ENCODE data around the gene MAST2.
"Not testable (repeated sequence)": the region's sequence is repeated elsewhere in the genome, so short reads cannot be mapped to it uniquely, and the experiment has no call there.

MAST2 gene

DNA sequence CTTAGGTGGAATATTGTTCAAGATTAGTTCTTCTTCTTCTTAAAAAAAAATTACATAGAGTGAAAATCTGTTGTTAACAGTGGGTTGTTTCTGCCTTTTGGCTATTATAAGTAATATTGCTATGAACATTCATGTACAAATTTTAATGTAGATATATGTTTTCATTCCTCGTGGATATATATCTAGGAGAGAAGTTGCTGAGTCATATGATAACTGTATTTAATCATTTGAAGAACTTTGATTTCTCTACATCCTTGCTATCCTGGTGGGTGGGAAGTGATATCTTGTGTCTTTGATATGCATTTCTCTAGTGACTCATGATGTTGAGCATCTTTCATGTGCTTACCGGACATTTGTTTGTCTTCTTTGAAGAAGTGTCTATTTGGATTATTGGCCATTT lies 29.9 kb downstream of the MAST2 start:
- Mint-ChIP-seq H3K27me3 (no peaks in the 10 kb centered on the region), H3K27ac (no peak overlapping the region), H3K9me3 (ENCODE audit: low read depth) (no peaks in the 10 kb centered on the region), H3K36me3 (peaks cover 7% of the 10 kb centered on the region), H3K4me1 (ENCODE audit: low read depth) (no peaks in the 10 kb centered on the region), H3K4me3 (no peak overlapping the region)

DNA sequence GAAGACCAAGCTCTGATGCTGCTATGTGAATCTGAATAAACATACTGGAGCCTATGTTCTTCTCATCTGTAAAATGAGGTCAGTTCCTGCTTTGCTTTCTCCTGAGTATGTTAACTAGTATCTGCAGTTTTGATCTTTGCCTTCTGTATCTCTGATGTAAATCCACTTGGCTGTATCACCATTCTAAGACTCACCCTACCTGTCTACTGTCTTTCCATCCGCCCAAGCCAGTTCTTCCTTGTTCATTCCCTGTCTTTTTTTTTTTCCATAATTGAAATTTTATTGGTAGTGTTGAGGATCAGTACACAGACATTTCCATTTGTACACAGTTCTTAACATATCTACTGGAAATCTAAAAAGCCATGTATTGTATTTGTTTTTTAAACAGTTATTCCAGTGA lies 31.3 kb downstream of the MAST2 start:
- H3K4me3 Mint-ChIP-seq, result no peak overlapping the region
- H3K9me3 Mint-ChIP-seq (ENCODE audit: low read depth), result no peaks in the 10 kb centered on the region
- H3K27ac Mint-ChIP-seq, result no peak overlapping the region
- H3K27me3 Mint-ChIP-seq, result no peaks in the 10 kb centered on the region
- H3K36me3 Mint-ChIP-seq, result peaks cover 7% of the 10 kb centered on the region
- no peaks in the 10 kb centered on the region for H3K4me1 Mint-ChIP-seq (ENCODE audit: low read depth)

DNA sequence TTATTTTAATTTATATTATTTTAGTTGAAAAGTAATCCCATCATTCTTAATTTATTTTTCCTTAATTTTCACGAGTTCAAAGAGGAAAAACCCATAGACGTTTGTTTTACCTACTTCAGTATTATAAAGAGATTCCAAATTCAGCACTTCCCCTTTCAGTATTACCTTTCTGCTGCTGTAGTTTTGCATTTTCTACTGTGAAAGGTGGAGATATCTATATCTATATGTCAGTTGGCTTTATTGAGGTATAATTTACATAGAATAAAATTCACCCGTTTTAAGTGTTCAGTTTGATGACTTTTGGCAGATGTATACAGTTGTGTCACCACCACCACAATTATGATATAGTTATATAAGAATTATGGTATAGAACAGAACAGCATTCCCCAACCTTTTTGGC lies 33.0 kb downstream of the MAST2 start:
- no peaks in the 10 kb centered on the region for H3K27me3 Mint-ChIP-seq
- no peak overlapping the region for H3K27ac Mint-ChIP-seq
- no peak overlapping the region for H3K4me3 Mint-ChIP-seq
- peaks cover 7% of the 10 kb centered on the region for H3K36me3 Mint-ChIP-seq
- no peaks in the 10 kb centered on the region for H3K4me1 Mint-ChIP-seq (ENCODE audit: low read depth)
- no peaks in the 10 kb centered on the region for H3K9me3 Mint-ChIP-seq (ENCODE audit: low read depth)

DNA sequence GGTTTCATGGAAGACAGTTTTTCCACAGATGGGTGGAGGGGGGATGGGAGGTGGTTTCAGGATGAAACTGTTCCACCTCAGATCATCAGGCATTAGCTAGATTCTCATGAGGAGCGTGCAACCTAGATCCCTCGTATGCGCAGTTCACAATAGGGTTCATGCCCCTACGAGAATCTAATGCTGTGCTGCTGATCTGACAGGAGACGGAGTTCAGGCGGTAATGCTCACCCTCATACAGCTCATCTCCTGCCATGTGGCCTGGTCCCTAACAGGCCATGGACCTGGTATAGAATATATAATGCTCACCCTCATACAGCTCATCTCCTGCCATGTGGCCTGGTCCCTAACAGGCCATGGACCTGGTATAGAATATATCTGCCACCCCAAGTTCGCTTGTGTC lies 33.4 kb downstream of the MAST2 start:
- not testable (repeated sequence) for H3K27me3 Mint-ChIP-seq; H3K27ac Mint-ChIP-seq; H3K4me1 Mint-ChIP-seq (ENCODE audit: low read depth); H3K4me3 Mint-ChIP-seq; H3K36me3 Mint-ChIP-seq; H3K9me3 Mint-ChIP-seq (ENCODE audit: low read depth)

DNA sequence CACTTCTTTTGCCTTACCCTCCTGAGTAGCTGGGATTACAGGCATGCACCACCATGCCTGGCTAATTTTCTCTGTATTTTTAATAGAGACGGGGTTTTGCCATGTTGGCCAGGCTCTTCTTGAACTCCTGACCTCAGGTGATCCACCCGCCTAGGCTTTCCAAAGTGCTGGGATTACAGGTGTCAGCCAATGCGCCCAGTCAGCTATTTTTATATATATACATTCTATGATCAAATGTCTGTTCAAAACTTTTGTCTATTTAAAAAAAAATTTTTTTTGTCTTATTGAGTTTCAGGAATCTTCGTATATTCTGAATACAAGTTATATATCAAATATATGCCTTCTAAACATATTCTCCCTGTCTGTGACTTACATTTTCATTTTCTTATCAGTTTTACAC lies 34.9 kb downstream of the MAST2 start:
- H3K9me3 Mint-ChIP-seq (ENCODE audit: low read depth); H3K4me1 Mint-ChIP-seq (ENCODE audit: low read depth); H3K27ac Mint-ChIP-seq; H3K4me3 Mint-ChIP-seq; H3K36me3 Mint-ChIP-seq; H3K27me3 Mint-ChIP-seq: not testable (repeated sequence)

DNA sequence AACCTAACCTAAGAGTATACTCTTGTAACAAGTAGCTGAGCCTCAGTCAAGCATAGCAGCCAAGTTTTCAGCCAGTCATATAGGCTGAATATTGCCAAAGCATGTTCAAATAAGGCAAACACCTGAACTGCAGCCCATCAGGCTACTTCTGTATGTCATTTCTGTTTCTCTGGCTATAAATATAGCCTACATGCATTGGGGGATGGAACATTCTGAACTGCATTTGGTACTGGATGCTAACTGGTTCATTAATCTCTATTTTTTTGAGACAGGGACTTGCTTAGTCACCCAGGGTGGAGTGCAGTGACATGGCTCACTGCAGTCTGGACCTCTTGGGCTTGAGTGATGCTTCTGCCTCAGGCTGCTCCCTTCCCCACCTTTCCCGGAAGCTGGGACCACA lies 37.3 kb downstream of the MAST2 start:
- Mint-ChIP-seq H3K27me3 (no peaks in the 10 kb centered on the region), H3K4me1 (ENCODE audit: low read depth) (peaks cover 5% of the 10 kb centered on the region), H3K4me3 (no peak overlapping the region), H3K27ac (no peak overlapping the region), H3K9me3 (ENCODE audit: low read depth) (no peaks in the 10 kb centered on the region), H3K36me3 (peaks cover 5% of the 10 kb centered on the region)

DNA sequence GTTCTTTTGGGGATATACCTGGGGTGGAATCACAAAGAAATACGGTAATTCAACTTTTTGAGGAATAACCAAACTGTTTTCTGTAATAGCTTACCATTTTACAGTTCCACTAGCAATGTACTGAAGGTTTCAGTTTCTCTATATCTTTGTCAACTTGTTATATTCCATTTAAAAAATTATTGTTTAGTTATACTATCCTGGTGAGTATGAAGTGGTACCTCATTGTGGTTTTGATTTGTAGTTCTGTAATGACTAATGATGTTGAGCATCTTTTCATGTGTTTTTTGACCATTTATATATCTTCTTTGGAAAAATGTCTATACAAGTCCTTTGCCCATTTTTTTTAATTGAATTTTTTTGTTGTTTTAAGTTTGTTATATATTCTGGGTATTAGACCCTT lies 39.4 kb downstream of the MAST2 start:
- Mint-ChIP-seq H3K9me3 (ENCODE audit: low read depth) (no peaks in the 10 kb centered on the region), H3K27me3 (no peaks in the 10 kb centered on the region)

DNA sequence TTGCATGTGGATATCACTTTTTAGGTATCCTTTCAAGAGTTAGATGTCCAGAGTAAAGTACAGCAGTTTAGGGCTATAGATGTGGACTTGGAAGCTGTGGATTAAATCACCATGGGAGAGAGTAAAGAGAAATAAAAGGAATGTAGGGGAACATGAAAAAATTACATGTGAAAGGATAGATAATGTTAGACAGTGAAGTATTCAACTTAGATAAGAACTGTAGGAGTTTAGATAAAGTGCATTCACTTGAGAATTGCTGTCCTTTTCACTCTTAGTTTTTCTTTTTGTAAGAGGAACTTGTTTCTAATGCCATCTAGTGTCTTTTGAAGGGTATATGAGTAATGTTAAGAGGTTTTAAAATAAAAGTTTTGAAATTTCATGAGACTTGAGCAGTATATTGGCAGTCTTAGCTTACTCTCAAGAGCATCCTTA lies 40.1 kb downstream of the MAST2 start:
- Mint-ChIP-seq H3K36me3 (peaks cover 2% of the 10 kb centered on the region), H3K4me3 (no peak overlapping the region), H3K27me3 (no peaks in the 10 kb centered on the region), H3K4me1 (ENCODE audit: low read depth) (peaks cover 5% of the 10 kb centered on the region), H3K9me3 (ENCODE audit: low read depth) (peaks cover under 1% of the 10 kb centered on the region), H3K27ac (peak overlapping the region; percentile 74)

More for the DNA sequence above, 39.4 kb downstream of the MAST2 start:
- peaks cover 5% of the 10 kb centered on the region for H3K4me1 Mint-ChIP-seq (ENCODE audit: low read depth)
- H3K27ac Mint-ChIP-seq, result no peak overlapping the region
- no peak overlapping the region for H3K4me3 Mint-ChIP-seq
- peaks cover 2% of the 10 kb centered on the region for H3K36me3 Mint-ChIP-seq

DNA sequence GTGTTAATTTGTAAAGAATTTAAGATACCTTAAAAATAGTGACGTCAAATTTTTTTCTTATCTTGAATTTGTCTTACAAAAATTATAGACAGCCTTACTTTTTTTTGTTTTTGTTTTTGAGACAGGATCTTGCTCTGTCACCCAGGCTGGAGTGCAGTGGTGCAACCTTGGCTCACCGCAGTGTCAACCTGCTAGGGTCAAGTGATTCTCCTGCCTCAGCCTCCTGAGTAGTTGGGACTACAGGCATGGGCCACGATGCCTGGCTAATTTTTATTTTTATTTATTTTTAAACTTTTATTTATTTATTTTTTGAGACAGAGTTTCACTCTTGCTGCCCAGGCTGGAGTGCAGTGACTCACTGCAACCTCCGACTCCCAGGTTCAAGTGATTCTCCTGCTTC lies 40.6 kb downstream of the MAST2 start:
- not testable (repeated sequence) for H3K27me3 Mint-ChIP-seq; H3K9me3 Mint-ChIP-seq (ENCODE audit: low read depth); H3K27ac Mint-ChIP-seq; H3K36me3 Mint-ChIP-seq; H3K4me3 Mint-ChIP-seq; H3K4me1 Mint-ChIP-seq (ENCODE audit: low read depth)

DNA sequence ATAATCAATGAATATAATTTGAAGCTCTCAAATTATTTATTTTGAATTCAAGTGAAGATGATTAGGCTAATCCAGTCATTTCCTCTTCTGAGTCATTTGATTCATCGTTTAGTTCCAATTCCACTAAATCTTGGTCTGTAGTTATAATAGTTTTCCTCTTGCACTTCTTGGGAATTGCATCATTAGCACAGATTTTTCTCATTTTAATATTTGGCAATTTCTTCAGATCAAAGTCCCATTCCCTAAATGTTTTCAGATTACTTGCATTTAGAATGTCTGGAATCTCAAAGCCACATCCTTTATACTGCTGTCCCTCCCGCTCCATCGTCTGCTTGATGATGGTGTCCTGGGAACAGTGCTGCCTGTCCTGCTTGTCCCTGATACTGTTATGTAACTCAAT lies 43.5 kb downstream of the MAST2 start:
- H3K9me3 Mint-ChIP-seq (ENCODE audit: low read depth), result peaks cover 17% of the 10 kb centered on the region
- H3K4me1 Mint-ChIP-seq (ENCODE audit: low read depth), result peaks cover 5% of the 10 kb centered on the region
- no peaks in the 10 kb centered on the region for H3K27me3 Mint-ChIP-seq
- H3K4me3 Mint-ChIP-seq, result no peak overlapping the region
- H3K27ac Mint-ChIP-seq, result no peak overlapping the region
- peaks cover 11% of the 10 kb centered on the region for H3K36me3 Mint-ChIP-seq

DNA sequence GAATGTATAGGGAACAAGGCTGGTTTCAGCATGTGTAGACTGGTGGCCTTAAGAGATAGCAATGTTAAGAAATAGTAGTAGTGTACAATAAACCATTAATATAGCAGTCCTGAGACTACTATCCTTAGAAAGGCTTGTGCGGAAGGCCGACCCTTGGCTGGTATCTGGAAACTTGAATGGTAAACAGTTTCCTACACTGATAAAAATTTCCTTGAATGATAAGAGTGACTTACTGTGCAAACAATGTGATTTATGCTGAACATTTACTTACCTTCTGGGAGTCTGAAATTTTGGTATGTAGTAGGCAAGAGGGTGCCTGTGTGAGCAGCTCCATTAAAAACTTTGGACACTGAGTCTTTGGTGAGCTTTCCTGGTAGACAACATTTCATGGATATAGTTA lies 44.7 kb downstream of the MAST2 start:
- Mint-ChIP-seq H3K4me3 (no peak overlapping the region), H3K4me1 (ENCODE audit: low read depth) (peaks cover 3% of the 10 kb centered on the region), H3K27ac (no peak overlapping the region), H3K27me3 (no peaks in the 10 kb centered on the region), H3K36me3 (peaks cover 11% of the 10 kb centered on the region), H3K9me3 (ENCODE audit: low read depth) (peaks cover 17% of the 10 kb centered on the region)

DNA sequence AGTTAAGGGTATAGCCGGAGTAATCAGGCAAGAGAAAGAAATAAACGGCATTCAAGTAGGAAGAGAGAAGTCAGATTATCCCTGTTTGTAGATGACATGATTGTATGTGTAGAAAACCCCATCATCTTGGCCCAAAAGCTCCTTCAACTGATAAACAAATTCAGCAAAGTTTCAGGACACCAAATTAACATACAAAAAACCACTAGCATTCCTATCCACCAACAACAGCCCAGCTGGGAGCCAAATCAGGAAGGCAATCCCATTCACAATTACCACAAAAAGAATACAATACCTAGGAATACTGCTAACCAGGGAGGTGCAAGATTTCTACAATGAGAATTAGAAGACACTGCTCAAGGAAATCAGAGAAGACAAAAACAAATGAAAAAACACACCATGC lies 45.3 kb downstream of the MAST2 start:
- peaks cover 17% of the 10 kb centered on the region for H3K9me3 Mint-ChIP-seq (ENCODE audit: low read depth)
- H3K4me3 Mint-ChIP-seq, result no peak overlapping the region
- H3K4me1 Mint-ChIP-seq (ENCODE audit: low read depth), result no peaks in the 10 kb centered on the region
- H3K27me3 Mint-ChIP-seq, result no peaks in the 10 kb centered on the region
- H3K36me3 Mint-ChIP-seq, result peaks cover 11% of the 10 kb centered on the region
- no peak overlapping the region for H3K27ac Mint-ChIP-seq

DNA sequence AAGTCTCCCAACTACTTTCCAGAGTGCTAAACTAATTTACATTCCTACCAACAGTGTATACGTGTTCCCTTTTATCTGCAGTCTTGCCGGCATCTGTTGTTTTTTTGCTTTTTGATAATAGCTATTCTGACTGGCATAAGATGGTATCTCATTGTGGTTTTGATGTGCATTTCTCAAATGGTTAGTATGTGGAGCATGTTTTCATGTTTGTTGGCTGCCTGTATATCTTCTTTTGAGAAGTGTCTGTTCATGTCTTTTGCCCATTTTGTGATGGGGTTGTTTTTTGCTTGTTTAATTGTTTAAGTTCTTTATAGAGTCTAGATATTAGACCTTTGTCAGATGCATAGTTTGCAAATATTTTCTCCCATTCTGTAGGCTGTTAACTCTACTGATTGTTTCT lies 46.6 kb downstream of the MAST2 start:
- Mint-ChIP-seq H3K27ac (no peak overlapping the region), H3K36me3 (peaks cover 11% of the 10 kb centered on the region), H3K27me3 (no peaks in the 10 kb centered on the region), H3K9me3 (ENCODE audit: low read depth) (peaks cover 17% of the 10 kb centered on the region), H3K4me1 (ENCODE audit: low read depth) (no peaks in the 10 kb centered on the region), H3K4me3 (no peak overlapping the region)

DNA sequence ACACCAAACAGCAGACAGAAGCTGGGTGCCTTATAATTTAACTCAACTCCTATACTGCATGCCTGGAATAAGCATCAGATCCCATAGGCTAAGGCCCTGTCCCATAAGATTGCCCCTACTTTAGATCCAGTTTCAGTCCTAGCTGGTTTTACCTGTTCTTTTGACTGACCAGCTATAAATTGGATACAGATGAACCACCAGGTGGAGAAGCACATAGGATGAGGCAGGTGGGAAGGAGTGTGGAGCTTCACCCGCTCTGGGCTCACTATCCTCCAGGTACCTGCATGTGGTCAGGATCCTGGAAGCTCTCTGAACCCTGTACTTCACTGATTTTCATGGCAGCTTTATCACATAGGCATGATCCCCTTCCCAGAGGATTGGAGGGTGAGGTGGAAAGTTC lies 51.3 kb downstream of the MAST2 start:
- Mint-ChIP-seq H3K36me3 (peaks cover 4% of the 10 kb centered on the region), H3K9me3 (ENCODE audit: low read depth) (peaks cover 9% of the 10 kb centered on the region), H3K27ac (no peak overlapping the region), H3K4me3 (no peak overlapping the region), H3K27me3 (no peaks in the 10 kb centered on the region), H3K4me1 (ENCODE audit: low read depth) (no peaks in the 10 kb centered on the region)

DNA sequence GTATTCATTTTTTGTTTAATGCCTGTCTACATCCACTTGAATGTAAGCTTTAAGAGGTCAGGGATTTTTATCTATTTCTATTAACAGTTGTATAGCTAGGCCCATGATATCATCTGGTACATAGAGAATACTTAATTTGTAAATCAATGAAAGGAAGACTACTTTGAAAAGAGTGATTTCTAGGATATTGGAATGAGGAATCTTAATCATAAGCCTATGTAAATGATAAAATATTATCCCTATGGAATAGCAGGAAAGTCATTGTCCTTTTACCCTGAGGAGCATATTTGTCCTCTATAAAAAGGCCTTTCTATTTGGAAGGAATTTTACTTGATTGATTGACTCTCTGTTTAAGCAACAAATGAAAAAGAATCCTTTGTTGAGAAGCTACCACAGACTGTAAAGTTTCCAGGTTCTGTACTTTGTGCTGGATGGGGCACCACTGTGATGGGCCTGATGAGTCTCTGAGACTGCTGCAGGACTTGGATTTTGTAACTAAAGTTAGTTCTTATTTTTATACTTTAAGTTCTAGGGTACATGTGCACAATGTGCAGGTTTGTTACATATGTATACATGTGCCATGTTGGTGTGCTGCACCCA lies 53.8 kb downstream of the MAST2 start:
- Mint-ChIP-seq H3K4me1 (ENCODE audit: low read depth) (peaks cover 6% of the 10 kb centered on the region), H3K27ac (no peak overlapping the region), H3K27me3 (no peaks in the 10 kb centered on the region), H3K4me3 (no peak overlapping the region), H3K9me3 (ENCODE audit: low read depth) (no peaks in the 10 kb centered on the region), H3K36me3 (no peaks in the 10 kb centered on the region)

DNA sequence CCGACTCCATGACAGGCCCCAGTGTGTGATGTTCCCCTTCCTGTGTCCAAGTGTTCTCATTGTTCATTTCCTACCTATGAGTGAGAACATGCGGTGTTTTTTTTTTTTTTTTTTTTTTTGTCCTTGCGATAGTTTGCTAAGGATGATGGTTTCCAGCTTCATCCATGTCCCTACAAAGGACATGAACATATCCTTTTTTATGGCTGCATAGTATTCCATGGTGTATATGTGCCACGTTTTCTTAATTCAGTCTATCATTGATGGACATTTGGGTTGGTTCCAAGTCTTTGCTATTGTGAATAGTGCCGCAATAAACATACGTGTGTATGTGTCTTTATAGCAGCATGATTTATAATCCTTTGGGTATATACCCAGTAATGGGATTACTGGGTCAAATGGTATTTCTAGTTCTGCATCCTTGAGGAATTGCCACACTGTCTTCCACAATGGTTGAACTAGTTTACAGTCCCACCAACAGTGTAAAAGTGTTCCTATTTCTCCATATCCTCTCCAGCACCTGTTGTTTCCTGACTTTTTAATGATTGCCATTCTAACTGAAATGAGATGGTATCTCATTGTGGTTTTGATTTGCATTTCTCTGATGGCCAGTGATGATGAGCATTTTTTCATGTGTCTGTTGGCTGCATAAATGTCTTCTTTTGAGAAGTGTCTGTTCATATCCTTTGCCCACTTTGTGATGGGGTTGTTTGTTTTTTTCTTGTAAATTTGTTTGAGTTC lies 54.5 kb downstream of the MAST2 start:
- H3K9me3 Mint-ChIP-seq (ENCODE audit: low read depth); H3K27ac Mint-ChIP-seq; H3K36me3 Mint-ChIP-seq: not testable (repeated sequence)

More for the DNA sequence above, 54.5 kb downstream of the MAST2 start:
- not testable (repeated sequence) for H3K27me3 Mint-ChIP-seq; H3K4me1 Mint-ChIP-seq (ENCODE audit: low read depth); H3K4me3 Mint-ChIP-seq

All from activated naive CD8-positive, alpha-beta T cell (primary cell).